Activated B cell treated with CpG ODN at 0.5 μM for 24 hours (primary cell): ENCODE results near the gene METRNL. TPM values are rescaled to one million over a fixed set of nuclear protein-coding genes. Genes with fewer than 3 reads are reported as not detected.

Source experiments
- ATAC-seq: fragments of 200-7000 bp; cut with Tn5 transposase; one replicate; pipeline ENCODE4 v1.10.0; 2021; ENCODE audit warnings: low read depth, mild to moderate bottlenecking, moderate library complexity
- CTCF ChIA-PET: fragments of 350-600 bp; sonication (Branson Sonifier 250); formaldehyde crosslinking; loops from one replicate; lab custom pipeline; 2021; ENCODE audit warnings: antibody characterized with exemption; lab: Charles Lee
- POLR2A ChIA-PET: fragments of 350-600 bp; sonication (Branson Sonifier 250); formaldehyde crosslinking; loops from one replicate; lab custom pipeline; 2021; ENCODE audit warnings: antibody characterized with exemption; lab: Charles Lee
- DNase-seq: peaks from one replicate; pipeline ENCODE4 v3.0.0; 2022
- H3K27ac Mint-ChIP-seq: one replicate; pipeline ENCODE4 v1.8.0; 2020; ENCODE audit warnings: mixed read lengths
- H3K27me3 Mint-ChIP-seq: one replicate; pipeline ENCODE4 v1.8.0; 2021; ENCODE audit warnings: mixed read lengths
- H3K36me3 Mint-ChIP-seq: one replicate; pipeline ENCODE4 v1.8.0; 2021; ENCODE audit warnings: low read depth, mixed read lengths
- H3K4me1 Mint-ChIP-seq: one replicate; pipeline ENCODE4 v1.8.0; 2021; ENCODE audit warnings: mixed read lengths
- H3K4me3 Mint-ChIP-seq: one replicate; pipeline ENCODE4 v1.8.0; 2020; ENCODE audit warnings: mild to moderate bottlenecking, mixed read lengths
- H3K9me3 Mint-ChIP-seq: one replicate; pipeline ENCODE4 v1.8.0; 2020; ENCODE audit warnings: mixed read lengths
- CTCF ChIP-seq: fragments of 200-600 bp; IDR thresholded peaks from one replicate; pipeline ENCODE4 v1.8.0; 2022; ENCODE audit warnings: antibody characterized with exemption, mild to moderate bottlenecking
- intact Hi-C: fragments of 100-400 bp; cut with micrococcal nuclease; formaldehyde crosslinking; loops from one replicate; pipeline ENCODE4 v1.15.1; 2024
- total RNA-seq: library from RNA; stranded (reverse); gene quantifications from 2 replicates; pipeline ENCODE4 v1.2.3, GENCODE V29; 2022

Gene METRNL
- total RNA-seq, 1 donor from 2014 or later: 10.7 TPM

GRCh38 chr17:83069571-83069906, 9.9 kb upstream of the METRNL start:
- Mint-ChIP-seq H3K4me1 (peaks cover 12% of the 10 kb centered on the region), H3K9me3 (no peaks in the 10 kb centered on the region), H3K27me3 (peaks cover 12% of the 10 kb centered on the region), H3K27ac (no peak overlapping the region), H3K36me3 (no peaks in the 10 kb centered on the region), H3K4me3 (no peak overlapping the region)
- DNase-seq (no peak), ATAC-seq (no peak)
- intact Hi-C loops: no loop called here
- POLR2A ChIA-PET: no interaction called here
- CTCF ChIA-PET: no interaction called here
- TF ChIP-seq CTCF: no peak

GRCh38 chr17:83069931-83070742, 9.3 kb upstream of the METRNL start:
- Mint-ChIP-seq H3K36me3 (no peaks in the 10 kb centered on the region), H3K9me3 (no peaks in the 10 kb centered on the region), H3K4me1 (peaks cover 12% of the 10 kb centered on the region), H3K27me3 (peaks cover 12% of the 10 kb centered on the region), H3K27ac (no peak overlapping the region), H3K4me3 (no peak overlapping the region)
- CTCF ChIA-PET: no interaction called here
- POLR2A ChIA-PET: no interaction called here
- ATAC-seq: no peak
- TF ChIP-seq CTCF: no peak
- intact Hi-C loops: no loop called here
- DNase-seq: no peak

GRCh38 chr17:83070800-83071341, 8.5 kb upstream of the METRNL start:
- ATAC-seq: no peak
- TF ChIP-seq CTCF: no peak
- CTCF ChIA-PET: no interaction called here
- peaks cover 12% of the 10 kb centered on the region for H3K4me1 Mint-ChIP-seq
- no peak for DNase-seq
- peaks cover 12% of the 10 kb centered on the region for H3K27me3 Mint-ChIP-seq
- POLR2A ChIA-PET: no interaction called here
- intact Hi-C loops: no loop called here
- H3K36me3 Mint-ChIP-seq: no peaks in the 10 kb centered on the region
- no peaks in the 10 kb centered on the region for H3K9me3 Mint-ChIP-seq
- no peak overlapping the region for H3K4me3 Mint-ChIP-seq
- H3K27ac Mint-ChIP-seq: no peak overlapping the region

GRCh38 chr17:83071365-83071764, 8.0 kb upstream of the METRNL start:
- Mint-ChIP-seq H3K27me3 (peaks cover 12% of the 10 kb centered on the region), H3K4me1 (peaks cover 12% of the 10 kb centered on the region), H3K36me3 (no peaks in the 10 kb centered on the region), H3K4me3 (no peak overlapping the region), H3K9me3 (no peaks in the 10 kb centered on the region), H3K27ac (no peak overlapping the region)
- no peak for DNase-seq
- CTCF ChIA-PET: no interaction called here
- no peak for ATAC-seq
- POLR2A ChIA-PET: no interaction called here
- intact Hi-C loops: no loop called here
- TF ChIP-seq CTCF: no peak

- TF ChIP-seq CTCF: no peak
- ATAC-seq (no peak), DNase-seq (no peak)
- no peak overlapping the region for H3K27ac Mint-ChIP-seq
- ChIA-PET CTCF (no interaction called here), POLR2A (no interaction called here)
- intact Hi-C loops: no loop called here
- peaks cover 13% of the 10 kb centered on the region for H3K27me3 Mint-ChIP-seq
- no peak overlapping the region for H3K4me3 Mint-ChIP-seq
- no peaks in the 10 kb centered on the region for H3K9me3 Mint-ChIP-seq
- H3K4me1 Mint-ChIP-seq: peaks cover 14% of the 10 kb centered on the region
- H3K36me3 Mint-ChIP-seq: no peaks in the 10 kb centered on the region
These were observed 7.3 kb upstream of the METRNL start for GRCh38 chr17:83071966-83072562.
